DOHH2 (cell line): ENCODE measurements around the gene ZNF764.

ENCODE experiments used
- H3F3A ChIP-seq: fragments of 200-600 bp; sonication (generic), shearing (Covaris generic); 2 replicates; pipeline ENCODE4 v1.6.0; 2016; ENCODE audit warnings: antibody characterized with exemption, mild to moderate bottlenecking; ENCODE audit not compliant: control insufficient read depth, insufficient read depth
- H3K27ac ChIP-seq: fragments of 200-600 bp; sonication (generic); 2 replicates; pipeline ENCODE4 v1.5.1; 2014; ENCODE audit warnings: low read depth, mild to moderate bottlenecking, low read length, moderate library complexity
- H3K27me3 ChIP-seq: fragments of 200-600 bp; sonication (generic); 2 replicates; pipeline ENCODE4 v1.6.1; 2014; ENCODE audit warnings: mild to moderate bottlenecking, low read length, mixed read lengths; ENCODE audit not compliant: control insufficient read depth
- H3K36me3 ChIP-seq: fragments of 200-600 bp; sonication (generic); 2 replicates; pipeline ENCODE4 v1.6.1; 2014; ENCODE audit warnings: mild to moderate bottlenecking, low read length, moderate library complexity, mixed read lengths; ENCODE audit not compliant: control insufficient read depth
- H3K4me1 ChIP-seq: fragments of 200-600 bp; sonication (generic); 2 replicates; pipeline ENCODE4 v1.6.1; 2014; ENCODE audit warnings: mild to moderate bottlenecking, low read length, mixed read lengths; ENCODE audit not compliant: control insufficient read depth
- H3K4me2 ChIP-seq: fragments of 200-600 bp; sonication (generic); 2 replicates; pipeline ENCODE4 v1.6.0; 2014; ENCODE audit warnings: mild to moderate bottlenecking, low read length, moderate library complexity
- H3K4me3 ChIP-seq: fragments of 200-600 bp; sonication (generic); 2 replicates; pipeline ENCODE4 v1.5.1; 2014; ENCODE audit warnings: mild to moderate bottlenecking, low read length, mixed read lengths
- H3K79me2 ChIP-seq: fragments of 200-600 bp; sonication (generic); 2 replicates; pipeline ENCODE4 v1.6.1; 2014; ENCODE audit warnings: mild to moderate bottlenecking, low read length, mixed read lengths; ENCODE audit not compliant: control insufficient read depth
- H3K9me2 ChIP-seq: fragments of 200-600 bp; sonication (generic); replicated peaks from 2 replicates; pipeline ENCODE4 v1.6.1; 2014; ENCODE audit warnings: mild to moderate bottlenecking, low read length, mixed read lengths; ENCODE audit not compliant: control insufficient read depth
- H3K9me3 ChIP-seq: fragments of 200-600 bp; sonication (generic); 2 replicates; pipeline ENCODE4 v1.6.1; 2014; ENCODE audit warnings: antibody characterized with exemption, low read length, mixed read lengths; ENCODE audit not compliant: control insufficient read depth, insufficient read depth
- H4K20me1 ChIP-seq: fragments of 200-600 bp; sonication (generic); 2 replicates; pipeline ENCODE4 v1.6.0; 2014; ENCODE audit warnings: low read depth, mild to moderate bottlenecking, antibody characterized with exemption, low read length, moderate library complexity; ENCODE audit not compliant: control insufficient read depth, insufficient read depth
- EZH2phosphoT487 ChIP-seq: fragments of 200-600 bp; sonication (generic); IDR thresholded peaks from 2 replicates; pipeline ENCODE4 v1.6.1; 2017; ENCODE audit warnings: borderline replicate concordance, mild to moderate bottlenecking, antibody characterized with exemption, low read length, moderate library complexity, mixed read lengths
- TF ChIP-seq, protein P1 (sequence below): fragments of 200-600 bp; sonication (generic); IDR thresholded peaks from one replicate; pipeline ENCODE4 v1.5.1; 2014; ENCODE audit warnings: antibody characterized with exemption, mild to moderate bottlenecking, low read depth, low read length; ENCODE audit not compliant: poor library complexity, severe bottlenecking

ZNF764 gene

DNA sequence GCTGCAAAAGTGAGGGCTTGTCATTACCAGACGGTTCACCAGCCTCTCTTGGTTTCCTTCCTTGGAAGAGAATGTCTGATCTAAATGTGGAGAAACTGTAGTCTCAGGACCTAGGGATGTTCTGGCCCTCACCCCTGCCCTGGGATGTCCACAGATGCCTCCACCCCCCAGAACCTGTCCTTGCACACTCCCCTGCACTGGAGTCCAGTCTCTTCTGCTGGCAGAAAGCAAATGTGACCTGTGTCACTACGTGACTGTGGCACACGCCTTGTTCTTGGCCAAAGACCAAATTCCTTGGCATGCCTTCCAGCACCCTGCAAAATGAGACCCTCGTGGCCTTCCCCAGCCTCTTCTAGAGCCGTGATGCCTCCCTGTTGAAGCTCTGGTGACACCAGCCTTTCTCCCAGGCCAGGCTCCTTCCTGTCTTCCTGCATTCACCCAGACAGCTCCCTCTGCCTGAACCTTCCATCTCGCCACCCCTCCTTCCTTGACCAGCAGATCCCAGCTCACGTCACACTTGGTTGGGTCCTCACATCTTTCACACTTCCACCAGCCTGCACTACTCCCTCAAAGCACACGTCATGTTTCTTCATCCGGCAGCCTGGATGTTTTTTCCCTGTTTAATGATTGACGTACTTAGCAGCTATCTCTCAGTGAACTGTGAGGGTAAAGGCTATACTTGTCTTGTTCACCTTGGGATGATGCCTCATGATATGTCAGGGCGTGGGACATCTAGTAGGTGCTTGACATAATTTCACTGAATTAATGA is 36.1 kb downstream of the ZNF764 start:
- Histone ChIP-seq H3K27ac (no peak overlapping the region), H3K4me2 (no peak overlapping the region), H3K36me3 (peaks cover 49% of the 10 kb centered on the region), H3K4me3 (no peak overlapping the region), H3K27me3 (no peaks in the 10 kb centered on the region), H3K4me1 (peaks cover 6% of the 10 kb centered on the region), H3K9me2 (no peaks in the 10 kb centered on the region), H4K20me1 (no peaks in the 10 kb centered on the region), H3F3A (peaks cover 25% of the 10 kb centered on the region), H3K9me3 (no peaks in the 10 kb centered on the region), H3K79me2 (no peaks in the 10 kb centered on the region)
- TF ChIP-seq, protein P1, sequence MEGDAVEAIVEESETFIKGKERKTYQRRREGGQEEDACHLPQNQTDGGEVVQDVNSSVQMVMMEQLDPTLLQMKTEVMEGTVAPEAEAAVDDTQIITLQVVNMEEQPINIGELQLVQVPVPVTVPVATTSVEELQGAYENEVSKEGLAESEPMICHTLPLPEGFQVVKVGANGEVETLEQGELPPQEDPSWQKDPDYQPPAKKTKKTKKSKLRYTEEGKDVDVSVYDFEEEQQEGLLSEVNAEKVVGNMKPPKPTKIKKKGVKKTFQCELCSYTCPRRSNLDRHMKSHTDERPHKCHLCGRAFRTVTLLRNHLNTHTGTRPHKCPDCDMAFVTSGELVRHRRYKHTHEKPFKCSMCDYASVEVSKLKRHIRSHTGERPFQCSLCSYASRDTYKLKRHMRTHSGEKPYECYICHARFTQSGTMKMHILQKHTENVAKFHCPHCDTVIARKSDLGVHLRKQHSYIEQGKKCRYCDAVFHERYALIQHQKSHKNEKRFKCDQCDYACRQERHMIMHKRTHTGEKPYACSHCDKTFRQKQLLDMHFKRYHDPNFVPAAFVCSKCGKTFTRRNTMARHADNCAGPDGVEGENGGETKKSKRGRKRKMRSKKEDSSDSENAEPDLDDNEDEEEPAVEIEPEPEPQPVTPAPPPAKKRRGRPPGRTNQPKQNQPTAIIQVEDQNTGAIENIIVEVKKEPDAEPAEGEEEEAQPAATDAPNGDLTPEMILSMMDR = no peak
- TF ChIP-seq EZH2phosphoT487 = no peak

DNA sequence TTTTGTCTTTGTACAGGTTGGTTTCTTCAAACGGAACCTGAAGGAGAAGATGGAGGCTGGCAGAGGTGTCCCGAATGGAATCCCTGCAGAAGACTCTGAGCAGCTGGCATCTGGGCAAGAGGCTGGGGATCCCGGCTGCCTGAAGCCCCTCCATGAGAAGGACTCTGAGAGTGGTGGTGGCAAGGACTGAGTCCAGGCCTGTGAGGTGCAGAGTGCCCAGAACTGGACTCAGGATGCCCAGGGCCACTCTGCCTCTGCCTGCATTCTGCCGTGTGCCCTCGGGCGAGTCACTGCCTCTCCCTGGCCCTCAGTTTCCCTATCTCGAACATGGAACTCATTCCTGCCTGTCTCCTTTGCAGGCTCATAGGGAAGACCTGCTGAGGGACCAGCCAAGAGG is 36.7 kb downstream of the ZNF764 start:
- Histone ChIP-seq H3K4me1 (peaks cover 6% of the 10 kb centered on the region), H3K36me3 (peaks cover 54% of the 10 kb centered on the region), H3K4me3 (no peak overlapping the region), H3K9me2 (no peaks in the 10 kb centered on the region), H3K9me3 (no peaks in the 10 kb centered on the region), H4K20me1 (no peaks in the 10 kb centered on the region), H3K27me3 (no peaks in the 10 kb centered on the region), H3F3A (peaks cover 25% of the 10 kb centered on the region), H3K27ac (no peak overlapping the region), H3K79me2 (no peaks in the 10 kb centered on the region), H3K4me2 (no peak overlapping the region)
- no peak for TF ChIP-seq EZH2phosphoT487
- TF ChIP-seq, protein P1 = no peak

DNA sequence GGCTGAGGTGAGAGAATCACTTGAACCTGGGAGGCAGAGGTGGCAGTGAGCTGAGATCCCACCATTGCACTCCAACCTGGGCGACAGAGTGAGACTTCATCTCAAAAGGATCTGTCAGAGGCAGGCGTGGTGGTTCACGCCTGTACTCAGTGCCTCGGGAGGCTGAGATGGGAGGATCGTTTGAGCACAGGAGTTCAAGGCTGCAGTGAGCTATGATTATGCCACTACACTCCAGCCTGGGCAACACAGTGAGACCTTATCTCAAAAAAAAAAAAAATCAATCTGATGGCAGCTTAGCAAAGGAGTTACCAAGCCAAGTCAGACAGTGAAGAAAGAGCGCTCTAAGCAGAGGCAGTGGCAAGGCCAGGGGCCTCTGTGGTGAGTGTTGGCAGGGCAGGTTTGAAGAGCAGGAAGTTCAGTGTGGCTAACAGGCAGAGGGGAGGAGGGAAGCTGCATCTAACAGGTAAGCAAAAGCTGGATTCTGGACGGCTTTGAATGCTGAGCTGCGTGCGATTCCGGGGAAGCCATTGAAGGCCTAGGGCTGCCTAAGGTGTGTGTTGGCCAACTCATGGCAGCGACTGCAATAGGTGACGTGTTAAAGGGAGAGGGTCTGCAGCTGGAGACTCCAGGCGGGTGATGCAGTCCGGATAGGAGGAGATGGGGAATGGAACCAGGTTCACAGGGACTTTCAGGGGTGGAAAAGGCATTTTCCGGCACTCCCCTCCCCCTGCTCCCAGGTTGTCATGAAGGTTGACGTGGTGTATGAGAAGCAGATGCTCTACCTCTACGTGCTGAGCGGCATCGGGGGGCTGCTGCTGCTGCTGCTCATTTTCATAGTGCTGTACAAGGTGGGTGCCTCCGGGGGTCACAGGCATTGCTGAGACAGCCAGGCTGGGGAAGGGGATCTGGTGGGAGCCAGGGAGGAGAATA is 38.8 kb downstream of the ZNF764 start:
- TF ChIP-seq, protein P1 = no peak
- TF ChIP-seq EZH2phosphoT487 = no peak
- no peaks in the 10 kb centered on the region for H3K9me2 ChIP-seq
- H3K27ac ChIP-seq = no peak overlapping the region
- peaks cover 18% of the 10 kb centered on the region for H3F3A ChIP-seq
- H3K4me3 ChIP-seq = no peak overlapping the region
- no peak overlapping the region for H3K4me2 ChIP-seq
- no peaks in the 10 kb centered on the region for H3K79me2 ChIP-seq
- H3K27me3 ChIP-seq = no peaks in the 10 kb centered on the region
- no peaks in the 10 kb centered on the region for H4K20me1 ChIP-seq
- no peaks in the 10 kb centered on the region for H3K9me3 ChIP-seq
- H3K36me3 ChIP-seq = peaks cover 71% of the 10 kb centered on the region
- H3K4me1 ChIP-seq = no peaks in the 10 kb centered on the region
